ENCODE data around the gene P3H2.

DNA sequence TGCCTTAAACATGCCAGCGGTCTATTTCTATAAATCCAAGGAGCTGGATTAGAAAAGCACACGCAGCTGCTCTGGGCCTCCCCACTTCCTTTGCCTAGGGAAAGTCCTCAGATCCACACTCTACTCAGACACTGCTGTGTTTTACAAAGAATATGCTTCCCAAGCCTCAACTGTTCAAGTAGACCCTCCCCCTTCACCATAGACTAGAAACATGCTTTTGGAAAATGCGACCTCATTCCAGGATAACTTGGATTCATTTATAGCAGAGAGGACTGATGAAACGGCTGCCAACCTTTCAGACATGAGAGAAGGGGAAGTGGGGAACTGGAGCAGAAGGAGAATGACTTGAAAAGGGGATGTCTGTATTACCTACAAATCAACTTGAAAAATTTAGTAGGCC, 64.0 kb downstream of the P3H2 start:
- TF ChIP-seq ZNF274 (IDR thresholded peaks at IDR 0.05; ENCODE audit: low read depth, low read length): no peak
- TF ChIP-seq SUZ12 (IDR thresholded peaks at IDR 0.05; ENCODE audit: extremely low read depth, insufficient read depth, insufficient read length): no peak
- no peak for TF ChIP-seq YY1 (IDR thresholded peaks at IDR 0.05; ENCODE audit: insufficient read depth, insufficient read length)
